Mesenchymal stem cell (in vitro differentiated cells and primary cell): ENCODE data around the gene CTNNA3.

Experiments
- DNase-seq: peaks from one replicate; pipeline ENCODE4 v3.0.0-alpha.2; 2013
- H2AFZ ChIP-seq: one replicate; pipeline ENCODE4 v1.6.1; 2013; ENCODE audit warnings: low read depth, mild to moderate bottlenecking, control low read depth, inconsistent platforms, low read length, moderate library complexity
- H2AK5ac ChIP-seq: 2 replicates; pipeline ENCODE4 v1.6.1; 2013; ENCODE audit warnings: low read length, moderate library complexity, mild to moderate bottlenecking, inconsistent platforms; ENCODE audit not compliant: severe bottlenecking
- H2BK120ac ChIP-seq: one replicate; pipeline ENCODE4 v1.6.1; 2013; ENCODE audit warnings: low read depth, mild to moderate bottlenecking, inconsistent platforms, low read length, moderate library complexity
- H2BK12ac ChIP-seq, 2 experiments: one replicate each; pipeline ENCODE4 v1.6.1; 2013; ENCODE audit warnings: inconsistent platforms in 2 of 2, low read length in 2 of 2, mild to moderate bottlenecking in 2 of 2, moderate library complexity in 2 of 2, control low read depth in 1 of 2
- H2BK15ac ChIP-seq: one replicate; pipeline ENCODE4 v1.6.1; 2013; ENCODE audit warnings: mild to moderate bottlenecking, low read depth, inconsistent platforms; ENCODE audit not compliant: poor library complexity, severe bottlenecking
- H2BK5ac ChIP-seq: 2 replicates; pipeline ENCODE4 v1.6.1; 2013; ENCODE audit warnings: low read depth, mild to moderate bottlenecking, low read length, control low read depth, inconsistent platforms; ENCODE audit not compliant: poor library complexity, severe bottlenecking
- H3K14ac ChIP-seq, 2 experiments: one replicate each; pipeline ENCODE4 v1.6.1; 2013; ENCODE audit warnings: inconsistent platforms in 2 of 2, low read length in 2 of 2, control low read depth in 1 of 2, mild to moderate bottlenecking in 1 of 2, moderate library complexity in 1 of 2
- H3K18ac ChIP-seq, 2 experiments: one replicate each; pipeline ENCODE4 v1.6.1; 2013; ENCODE audit warnings: inconsistent platforms in 2 of 2, low read length in 2 of 2, control low read depth in 1 of 2, low read depth in 1 of 2, mild to moderate bottlenecking in 1 of 2
- H3K23ac ChIP-seq, 2 experiments: one replicate each; pipeline ENCODE4 v1.6.1; 2013; ENCODE audit warnings: inconsistent platforms in 2 of 2, low read length in 2 of 2, mild to moderate bottlenecking in 2 of 2, moderate library complexity in 2 of 2, control low read depth in 1 of 2
- H3K27ac ChIP-seq: 2 replicates; pipeline ENCODE4 v1.5.1; 2013; ENCODE audit warnings: mild to moderate bottlenecking, moderate library complexity, low read length, control low read depth, inconsistent platforms; ENCODE audit not compliant: poor library complexity, severe bottlenecking
- H3K27me3 ChIP-seq, 2 experiments: 2 replicates each; pipeline versions ENCODE4 v1.6.1 to v1.7.0; 2013; ENCODE audit warnings: low read length in 2 of 2, mild to moderate bottlenecking in 2 of 2, moderate library complexity in 2 of 2, control low read depth in 1 of 2, inconsistent platforms in 1 of 2; ENCODE audit not compliant: control insufficient read depth in 1 of 2, insufficient read depth in 1 of 2
- H3K36me3 ChIP-seq, 2 experiments: 2 replicates each; pipeline versions ENCODE4 v1.6.1 to v1.7.0; 2013; ENCODE audit warnings: low read length in 2 of 2, control low read depth in 1 of 2, inconsistent platforms in 1 of 2, low read depth in 1 of 2, mild to moderate bottlenecking in 1 of 2; ENCODE audit not compliant: insufficient read depth in 2 of 2, control insufficient read depth in 1 of 2
- H3K4ac ChIP-seq, 2 experiments: one replicate each; pipeline ENCODE4 v1.6.1; 2013; ENCODE audit warnings: inconsistent platforms in 2 of 2, low read length in 2 of 2, mild to moderate bottlenecking in 2 of 2, moderate library complexity in 2 of 2, control low read depth in 1 of 2, low read depth in 1 of 2
- H3K4me1 ChIP-seq: 2 replicates; pipeline ENCODE4 v1.6.1; 2013; ENCODE audit warnings: low read depth, low read length, control low read depth; ENCODE audit not compliant: control insufficient read depth, insufficient read depth
- H3K4me2 ChIP-seq: 2 replicates; pipeline ENCODE4 v1.6.1; 2013; ENCODE audit warnings: low read length, mild to moderate bottlenecking, inconsistent platforms; ENCODE audit not compliant: poor library complexity, severe bottlenecking
- H3K4me3 ChIP-seq, 2 experiments: 2 replicates each; pipeline versions ENCODE4 v1.5.1 to v1.7.0; 2013; ENCODE audit warnings: low read length in 2 of 2, mild to moderate bottlenecking in 2 of 2, control low read depth in 1 of 2, low read depth in 1 of 2; ENCODE audit not compliant: insufficient read depth in 1 of 2
- H3K79me1 ChIP-seq: replicated peaks from 2 replicates; pipeline ENCODE4 v1.6.1; 2013; ENCODE audit warnings: mild to moderate bottlenecking, control low read depth, low read length, inconsistent platforms; ENCODE audit not compliant: poor library complexity, severe bottlenecking
- H3K9ac ChIP-seq: 2 replicates; pipeline ENCODE4 v1.7.0; 2013; ENCODE audit warnings: mild to moderate bottlenecking, low read length, moderate library complexity
- H3K9me3 ChIP-seq: 2 replicates; pipeline ENCODE4 v1.7.0; 2013; ENCODE audit warnings: mild to moderate bottlenecking, low read length; ENCODE audit not compliant: control insufficient read depth
- H4K8ac ChIP-seq: one replicate; pipeline ENCODE4 v1.6.1; 2013; ENCODE audit warnings: inconsistent platforms, mild to moderate bottlenecking, low read length, moderate library complexity
- H4K91ac ChIP-seq: one replicate; pipeline ENCODE4 v1.6.1; 2013; ENCODE audit warnings: mild to moderate bottlenecking, low read length, inconsistent platforms
- WGBS: methylation state at CpG from one replicate; pipeline ENCODE4 v1.1.7; 2013; ENCODE audit warnings: mixed read lengths; 5-methylcytosine and 5-hydroxymethylcytosine counted together

Gene CTNNA3

DNA sequence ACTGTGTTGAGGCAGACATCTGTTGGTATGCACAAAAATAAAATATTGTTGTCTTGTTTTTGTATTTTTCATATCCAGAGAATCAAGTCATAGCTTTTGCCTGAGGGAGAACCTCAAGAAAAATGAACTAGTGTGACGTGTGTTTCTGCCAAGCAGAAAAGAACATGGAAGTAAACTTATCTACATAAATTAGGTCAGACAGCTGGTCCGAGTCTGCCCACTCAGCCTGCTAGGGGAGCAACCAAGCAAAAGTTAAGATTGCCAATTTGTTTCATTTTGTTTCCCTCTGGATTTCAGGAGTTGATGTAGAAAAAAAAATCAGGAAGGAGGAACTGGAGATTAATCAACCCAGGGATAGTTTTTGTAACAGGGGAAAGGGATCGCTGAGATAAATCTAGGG lies 1342.6 kb downstream of the CTNNA3 start:
- H2AK5ac ChIP-seq: no peak overlapping the region
- 95% methylated on average over 3 of the region's 3 CpGs for WGBS
- no peak overlapping the region for H2BK15ac ChIP-seq
- no peak for DNase-seq
- no peaks in the 10 kb centered on the region for H3K36me3 ChIP-seq
- H3K4ac ChIP-seq: no peak overlapping the region
- no peaks in the 10 kb centered on the region for H3K4me1 ChIP-seq
- no peak overlapping the region for H3K27ac ChIP-seq
- H2BK120ac ChIP-seq: no peak overlapping the region
- peaks cover 5% of the 10 kb centered on the region for H3K9me3 ChIP-seq
- H4K8ac ChIP-seq: no peak overlapping the region
- H3K23ac ChIP-seq: no peak overlapping the region
- no peaks in the 10 kb centered on the region for H3K27me3 ChIP-seq
- H3K9ac ChIP-seq: no peak overlapping the region
- H2AFZ ChIP-seq: no peak overlapping the region
- H2BK5ac ChIP-seq: no peak overlapping the region
- H3K79me1 ChIP-seq: no peaks in the 10 kb centered on the region
- H3K18ac ChIP-seq: no peak overlapping the region
- no peak overlapping the region for H3K4me2 ChIP-seq
- no peak overlapping the region for H3K4me3 ChIP-seq
- H2BK12ac ChIP-seq: no peak overlapping the region
- no peak overlapping the region for H4K91ac ChIP-seq
- no peak overlapping the region for H3K14ac ChIP-seq

- WGBS: no CpG with 5 or more reads among the region's 1 CpG
- no peak overlapping the region for H3K4me3 ChIP-seq
- no peak overlapping the region for H4K8ac ChIP-seq
- H3K4me1 ChIP-seq: no peaks in the 10 kb centered on the region
- H2AK5ac ChIP-seq: no peak overlapping the region
- no peaks in the 10 kb centered on the region for H3K36me3 ChIP-seq
- H3K9me3 ChIP-seq: peaks cover 5% of the 10 kb centered on the region
- no peak for DNase-seq
- no peak overlapping the region for H3K27ac ChIP-seq
- no peak overlapping the region for H3K4me2 ChIP-seq
- no peak overlapping the region for H2BK120ac ChIP-seq
- H3K27me3 ChIP-seq: no peaks in the 10 kb centered on the region
- no peak overlapping the region for H3K14ac ChIP-seq
- H2BK12ac ChIP-seq: no peak overlapping the region
- H3K18ac ChIP-seq: no peak overlapping the region
- no peak overlapping the region for H4K91ac ChIP-seq
- no peaks in the 10 kb centered on the region for H3K79me1 ChIP-seq
- no peak overlapping the region for H3K9ac ChIP-seq
- H2AFZ ChIP-seq: no peak overlapping the region
- no peak overlapping the region for H3K4ac ChIP-seq
- H2BK15ac ChIP-seq: no peak overlapping the region
- H3K23ac ChIP-seq: no peak overlapping the region
- no peak overlapping the region for H2BK5ac ChIP-seq
Observed at GRCh38 chr10:66350622-66351399, 1345.2 kb downstream of the CTNNA3 start.

DNA sequence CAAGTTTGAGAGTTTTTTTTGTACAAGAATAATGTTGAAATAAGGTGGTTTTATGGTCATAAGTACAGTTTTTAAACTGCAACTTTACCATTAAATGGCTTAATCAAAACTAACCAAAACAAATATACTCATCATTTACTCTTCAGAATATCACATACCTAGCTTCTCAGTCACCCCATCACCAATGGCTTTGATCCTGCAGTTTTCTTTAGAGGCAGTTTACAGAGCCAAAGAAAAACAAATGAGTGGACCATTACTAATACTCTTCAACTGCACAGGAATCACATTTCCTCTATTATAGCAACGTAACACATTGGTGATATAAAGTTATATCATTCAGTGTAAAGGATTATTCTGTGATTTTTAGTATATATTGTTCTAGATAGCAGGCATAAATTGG lies 1346.3 kb downstream of the CTNNA3 start:
- Histone ChIP-seq H2BK12ac (no peak overlapping the region), H3K27me3 (no peaks in the 10 kb centered on the region), H3K18ac (no peak overlapping the region), H2AFZ (no peak overlapping the region), H3K23ac (no peak overlapping the region), H2BK15ac (no peak overlapping the region), H3K27ac (no peak overlapping the region), H3K36me3 (no peaks in the 10 kb centered on the region), H3K4me1 (no peaks in the 10 kb centered on the region), H4K8ac (no peak overlapping the region), H3K14ac (no peak overlapping the region), H3K9ac (no peak overlapping the region), H3K4ac (no peak overlapping the region), H2BK120ac (no peak overlapping the region), H3K4me3 (no peak overlapping the region), H2AK5ac (no peak overlapping the region), H3K9me3 (peaks cover 5% of the 10 kb centered on the region), H3K79me1 (no peaks in the 10 kb centered on the region), H4K91ac (no peak overlapping the region), H2BK5ac (no peak overlapping the region), H3K4me2 (no peak overlapping the region)
- no CpG with 5 or more reads among the region's 1 CpG for WGBS
- DNase-seq: no peak

DNA sequence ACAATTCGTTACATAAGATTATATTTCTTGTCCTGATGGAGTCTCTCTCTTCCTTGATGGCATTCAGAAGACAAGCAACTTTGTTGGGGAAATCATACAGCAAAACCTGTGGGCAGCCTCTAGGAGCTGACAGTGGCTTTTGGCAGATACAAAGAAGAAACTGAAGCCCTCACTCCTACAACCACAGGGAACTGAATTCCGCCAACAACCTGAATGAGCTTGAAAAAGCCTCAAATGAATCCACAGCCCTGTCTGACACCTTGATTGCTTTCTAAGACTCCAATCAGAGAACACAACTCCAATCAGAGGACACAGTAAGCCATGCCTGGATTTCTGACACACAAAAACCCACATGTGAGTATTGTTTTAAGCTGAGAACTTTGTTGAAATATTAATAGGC lies 1346.9 kb downstream of the CTNNA3 start:
- no peak for DNase-seq
- no peak overlapping the region for H2BK5ac ChIP-seq
- no peaks in the 10 kb centered on the region for H3K79me1 ChIP-seq
- H2BK120ac ChIP-seq: no peak overlapping the region
- no peak overlapping the region for H3K18ac ChIP-seq
- H4K8ac ChIP-seq: no peak overlapping the region
- no peak overlapping the region for H3K14ac ChIP-seq
- WGBS: 89% methylated on average over 2 of the region's 2 CpGs
- no peak overlapping the region for H4K91ac ChIP-seq
- no peak overlapping the region for H2BK15ac ChIP-seq
- peaks cover 5% of the 10 kb centered on the region for H3K9me3 ChIP-seq
- H2AK5ac ChIP-seq: no peak overlapping the region
- no peak overlapping the region for H2AFZ ChIP-seq
- no peak overlapping the region for H3K27ac ChIP-seq
- H3K4me3 ChIP-seq: no peak overlapping the region
- H3K36me3 ChIP-seq: no peaks in the 10 kb centered on the region
- no peak overlapping the region for H3K4me2 ChIP-seq
- H3K4me1 ChIP-seq: no peaks in the 10 kb centered on the region
- no peak overlapping the region for H3K23ac ChIP-seq
- no peak overlapping the region for H3K4ac ChIP-seq
- H3K27me3 ChIP-seq: no peaks in the 10 kb centered on the region
- no peak overlapping the region for H3K9ac ChIP-seq
- H2BK12ac ChIP-seq: no peak overlapping the region
